Right lobe of liver (tissue), 4 donors: ENCODE measurements around the gene TP53TG3D.
"Not testable (repeated sequence)": the region's sequence is repeated elsewhere in the genome, so short reads cannot be mapped to it uniquely, and the experiment has no call there.

Experiments used
- CTCF ChIP-seq, 4 donors: fragments of 200-600 bp in 3 of 4; fragments of 450-650 bp in 1 of 4; IDR thresholded peaks; one replicate each; pipeline versions ENCODE4 v1.5.1 to v1.8.0; 2016 to 2022; ENCODE audit warnings: antibody characterized with exemption in 4 of 4, mild to moderate bottlenecking in 2 of 4
- POLR2A ChIP-seq: fragments of 450-650 bp; IDR thresholded peaks from one replicate; pipeline ENCODE4 v1.6.1; 2017; ENCODE audit warnings: antibody characterized with exemption, mild to moderate bottlenecking
- donor health status: DM: no; HTN: no; CAD: no.
- donor health status: DM: no; HTN: no; CAD: no.
- donor health status: DM: no; HTN: yes; CAD: no.

GRCh38 chr16:32289197-32289596 is 36.1 kb downstream of the TP53TG3D start:
- not testable (repeated sequence) for TF ChIP-seq CTCF (IDR thresholded peaks at IDR 0.05); POLR2A
